K562 (cell line): ENCODE results near the gene C22orf39. TPM values are rescaled to one million over a fixed set of nuclear protein-coding genes. Genes with fewer than 3 reads are reported as not detected.

ENCODE experiments used
- ARID3B ChIP-seq: fragments of 250-450 bp; sonication (Bioruptor Pico); IDR thresholded peaks from 2 replicates; pipeline ENCODE4 v1.4.0; 2020; ENCODE audit warnings: borderline replicate concordance
- ELF2 ChIP-seq: fragments of 250-450 bp; sonication (Bioruptor Pico); IDR thresholded peaks from 2 replicates; pipeline ENCODE4 v1.5.0; 2021; ENCODE audit warnings: mild to moderate bottlenecking
- FUS ChIP-seq: fragments of 200-400 bp; formaldehyde crosslinking; optimal IDR thresholded peaks from 2 replicates; pipeline ENCODE3; 2017; ENCODE audit warnings: low read depth, low read length
- GATAD2A ChIP-seq: fragments of 450-650 bp; IDR thresholded peaks from 2 replicates; pipeline ENCODE4 v1.6.1; 2017
- GTF2F1 ChIP-seq: IDR thresholded peaks from 2 replicates; pipeline ENCODE4 v1.6.1; 2011; ENCODE audit warnings: low read depth, low read length, improper control_type of control experiment
- HMGXB4 ChIP-seq: sonication (generic); formaldehyde crosslinking; IDR thresholded peaks from 2 replicates; pipeline ENCODE4 v1.8.1; 2023; ENCODE audit warnings: mild to moderate bottlenecking, missing genetic modification reagents
- IFI16 ChIP-seq: fragments of 250-450 bp; sonication (Bioruptor Pico); IDR thresholded peaks from 2 replicates; pipeline ENCODE4 v2.1.2; 2022; ENCODE audit warnings: mild to moderate bottlenecking, inconsistent platforms
- KLF1 ChIP-seq: fragments of 450-650 bp; IDR thresholded peaks from 2 replicates; pipeline ENCODE4 v1.6.1; 2016; ENCODE audit warnings: missing genetic modification characterization, missing compliant biosample characterization
- OTX1 ChIP-seq: fragments of 450-650 bp; formaldehyde crosslinking; IDR thresholded peaks from 2 replicates; pipeline ENCODE4 v1.4.0; 2022; ENCODE audit warnings: mild to moderate bottlenecking
- RREB1 ChIP-seq: fragments of 250-450 bp; sonication (Bioruptor Pico); IDR thresholded peaks from 2 replicates; pipeline ENCODE4 v1.4.0; 2020
- SNAPC5 ChIP-seq: fragments of 250-450 bp; sonication (Bioruptor Pico); IDR thresholded peaks from 2 replicates; pipeline ENCODE4 v1.8.0; 2021; ENCODE audit warnings: moderate library complexity, mild to moderate bottlenecking, inconsistent platforms
- SRSF1 ChIP-seq: fragments of 200-400 bp; formaldehyde crosslinking; IDR thresholded peaks from 2 replicates; pipeline ENCODE4 v1.6.1; 2017; ENCODE audit warnings: mild to moderate bottlenecking, low read depth, low read length, moderate library complexity
- U2AF1 ChIP-seq: fragments of 200-400 bp; formaldehyde crosslinking; optimal IDR thresholded peaks from 2 replicates; pipeline ENCODE3; 2017; ENCODE audit warnings: mild to moderate bottlenecking, low read depth, low read length, moderate library complexity
- XRCC3 ChIP-seq: fragments of 450-650 bp; IDR thresholded peaks from 2 replicates; pipeline ENCODE4 v1.6.1; 2017; ENCODE audit warnings: mild to moderate bottlenecking, moderate library complexity
- ZNF507 ChIP-seq: conservative IDR thresholded peaks from 2 replicates; pipeline ENCODE4 v1.6.1; 2017; ENCODE audit warnings: missing genetic modification characterization, missing compliant biosample characterization
- ZNF518B ChIP-seq: fragments of 250-450 bp; sonication (Bioruptor Pico); IDR thresholded peaks from 2 replicates; pipeline ENCODE4 v1.5.0; 2021; ENCODE audit warnings: mild to moderate bottlenecking, moderate library complexity
- ZNF830 ChIP-seq: fragments of 250-450 bp; sonication (Bioruptor Pico); IDR thresholded peaks from 2 replicates; pipeline ENCODE4 v1.5.0; 2021; ENCODE audit warnings: mild to moderate bottlenecking
- polyA plus RNA-seq, 8 experiments: library from polyadenylated mRNA; depleted of rRNA in 4 of 8; stranded (reverse) in 5 of 8; unstranded in 3 of 8; fragments of >200 nt; fragmentation: Nextera tagmentation in 2 of 8; fragmentation: Illumina TruSeq in 1 of 8; extraction: Ambion mirVana in 2 of 8; extraction: Trizol in 1 of 8; gene quantifications; 2 replicates each; pipeline versions ENCODE4 v1.2.1 to v1.2.3, GENCODE V29; 2011 to 2014; ENCODE audit warnings: inconsistent platforms in 1 of 8, missing spikeins in 1 of 8
- total RNA-seq, 7 experiments: library from RNA; depleted of rRNA in 6 of 7; stranded (reverse); fragments of >200 nt in 6 of 7; fragmentation: Illumina TruSeq in 2 of 7; extraction: Trizol in 2 of 7; gene quantifications; 2 replicates each; pipeline versions ENCODE4 v1.2.1 to v1.2.3, GENCODE V29; 2011 to 2021; ENCODE audit warnings: low replicate concordance in 1 of 7

Gene C22orf39
- total and polyA plus RNA-seq, 9 of the 15 experiments (the other 6 are each of a cell fraction or from before 2014, with no cell fraction given) = 20.4 to 139 (median 66.8) TPM

- 0 out of 2 replicates have a peak, but pooled peaks have one; percentile 19 for TF ChIP-seq KLF1 (tag)
- TF ChIP-seq ELF2 (CRISPR knock-in tag) = no peak
- TF ChIP-seq HMGXB4 = no peak; the same call in 1 of the 2 replicates
- TF ChIP-seq ARID3B (CRISPR knock-in tag) = 0 out of 2 replicates have a peak, but pooled peaks have one; percentile 49
- no peak for TF ChIP-seq FUS
- TF ChIP-seq ZNF507 (tag) = no peak
- no peak for TF ChIP-seq SNAPC5
- no peak for TF ChIP-seq XRCC3
- TF ChIP-seq GATAD2A = no peak
- TF ChIP-seq GTF2F1 = no peak
- no peak for TF ChIP-seq U2AF1
- no peak for TF ChIP-seq ZNF518B
- peak; percentile 46; the same call in 1 of the 2 replicates for TF ChIP-seq RREB1 (CRISPR knock-in tag)
- TF ChIP-seq OTX1 (CRISPR knock-in tag) = no peak
- TF ChIP-seq IFI16 (CRISPR knock-in tag) = 0 out of 2 replicates have a peak, but pooled peaks have one; percentile 5
- no peak for TF ChIP-seq SRSF1
- no peak for TF ChIP-seq ZNF830
These were observed 49.3 kb downstream of the C22orf39 start (continued) for GRCh38 chr22:19398206-19398605.
